SU-DHL-6 (cell line): Measurements from ENCODE around the gene KLHL24.
"Not testable (repeated sequence)": the region's sequence is repeated elsewhere in the genome, so short reads cannot be mapped to it uniquely, and the experiment has no call there.

Experiments used
- H2AFZ ChIP-seq: fragments of 200-600 bp; sonication (generic); 2 replicates; pipeline ENCODE4 v1.6.1; 2014; ENCODE audit warnings: low read depth, mild to moderate bottlenecking, moderate library complexity, mixed read lengths, antibody characterized with exemption, low read length; ENCODE audit not compliant: severe bottlenecking
- H3F3A ChIP-seq: fragments of 200-600 bp; shearing (Covaris generic); 2 replicates; pipeline ENCODE4 v1.6.0; 2016; ENCODE audit warnings: antibody characterized with exemption, mild to moderate bottlenecking; ENCODE audit not compliant: insufficient read depth
- H3K27ac ChIP-seq: fragments of 200-600 bp; sonication (generic); 2 replicates; pipeline ENCODE4 v1.5.1; 2016; ENCODE audit warnings: low read depth, mild to moderate bottlenecking, low read length, moderate library complexity, mixed read lengths
- H3K27me3 ChIP-seq: fragments of 200-600 bp; sonication (generic), shearing (Covaris generic); 2 replicates; pipeline ENCODE4 v1.6.0; 2014; ENCODE audit warnings: mild to moderate bottlenecking, low read length
- H3K36me3 ChIP-seq: fragments of 200-600 bp; sonication (generic); 2 replicates; pipeline ENCODE4 v1.6.1; 2014; ENCODE audit warnings: mild to moderate bottlenecking, low read length, mixed read lengths
- H3K4me2 ChIP-seq: fragments of 300-600, 200-600 bp; shearing (Covaris generic), sonication (generic); 2 replicates; pipeline ENCODE4 v1.6.0; 2014; ENCODE audit warnings: low read length, low read depth, mild to moderate bottlenecking; ENCODE audit not compliant: poor library complexity, severe bottlenecking
- H3K4me3 ChIP-seq: fragments of 200-600 bp; sonication (generic); 2 replicates; pipeline ENCODE4 v1.5.1; 2014; ENCODE audit warnings: antibody characterized with exemption, low read length, mild to moderate bottlenecking, mixed read lengths; ENCODE audit not compliant: insufficient read depth, poor library complexity, severe bottlenecking
- H3K79me2 ChIP-seq: fragments of 200-600 bp; sonication (generic); 2 replicates; pipeline ENCODE4 v1.6.1; 2014; ENCODE audit warnings: mild to moderate bottlenecking, low read length, moderate library complexity; ENCODE audit not compliant: insufficient read depth
- H3K9ac ChIP-seq: fragments of 200-600 bp; sonication (generic); 2 replicates; pipeline ENCODE4 v1.7.0; 2014; ENCODE audit warnings: mild to moderate bottlenecking, low read length
- H3K9me2 ChIP-seq: fragments of 200-600 bp; sonication (generic); replicated peaks from 2 replicates; pipeline ENCODE4 v1.6.1; 2014; ENCODE audit warnings: low read length; ENCODE audit not compliant: insufficient read depth
- H3K9me3 ChIP-seq: fragments of 200-600 bp; sonication (generic); 2 replicates; pipeline ENCODE4 v1.6.1; 2014; ENCODE audit warnings: low read length, mixed read lengths; ENCODE audit not compliant: insufficient read depth
- H4K20me1 ChIP-seq: fragments of 200-600 bp; sonication (generic); 2 replicates; pipeline ENCODE4 v1.6.1; 2014; ENCODE audit warnings: low read depth, mild to moderate bottlenecking, antibody characterized with exemption, low read length, moderate library complexity, mixed read lengths
- CTCF ChIP-seq: fragments of 200-600 bp; sonication (generic); IDR thresholded peaks from one replicate; pipeline ENCODE4 v1.5.1; 2017; ENCODE audit warnings: antibody characterized with exemption, mild to moderate bottlenecking, low read length, moderate library complexity; ENCODE audit not compliant: insufficient read depth, poor library complexity, severe bottlenecking
- EZH2phosphoT487 ChIP-seq: fragments of 200-600 bp; sonication (generic), shearing (Covaris generic); conservative IDR thresholded peaks from 2 replicates; pipeline ENCODE4 v1.6.1; 2018; ENCODE audit warnings: mild to moderate bottlenecking, antibody characterized with exemption, low read length, moderate library complexity, mixed read lengths

Gene KLHL24

GRCh38 chr3:183594636-183595035 is 40.8 kb upstream of the KLHL24 start:
- TF ChIP-seq EZH2phosphoT487 (no peak), CTCF (no peak)
- no peaks in the 10 kb centered on the region for H3K27me3 ChIP-seq
- no peaks in the 10 kb centered on the region for H3K9me2 ChIP-seq
- H3K79me2 ChIP-seq: no peaks in the 10 kb centered on the region
- H3K4me3 ChIP-seq: no peak overlapping the region
- no peak overlapping the region for H2AFZ ChIP-seq
- no peaks in the 10 kb centered on the region for H4K20me1 ChIP-seq
- no peak overlapping the region for H3K9ac ChIP-seq
- 0 out of 2 replicates have a peak, but pooled peaks cover 4% of the 10 kb centered on the region for H3K9me3 ChIP-seq
- H3K4me2 ChIP-seq: no peak overlapping the region
- peaks cover 3% of the 10 kb centered on the region; the same call in 1 of the 2 replicates for H3K36me3 ChIP-seq
- no peak overlapping the region for H3K27ac ChIP-seq
- no peaks in the 10 kb centered on the region for H3F3A ChIP-seq

GRCh38 chr3:183597959-183598358 is 37.5 kb upstream of the KLHL24 start:
- H3K9ac ChIP-seq: no peak overlapping the region
- H3K36me3 ChIP-seq: peaks cover 3% of the 10 kb centered on the region; the same call in 1 of the 2 replicates
- H3K9me3 ChIP-seq: 0 out of 2 replicates have a peak, but pooled peaks cover 4% of the 10 kb centered on the region
- no peak overlapping the region for H2AFZ ChIP-seq
- no peak overlapping the region for H3K4me3 ChIP-seq
- H4K20me1 ChIP-seq: no peaks in the 10 kb centered on the region
- H3K9me2 ChIP-seq: no peaks in the 10 kb centered on the region
- H3F3A ChIP-seq: no peaks in the 10 kb centered on the region
- H3K4me2 ChIP-seq: no peak overlapping the region
- H3K27me3 ChIP-seq: no peaks in the 10 kb centered on the region
- TF ChIP-seq EZH2phosphoT487: no peak
- TF ChIP-seq CTCF: no peak
- no peak overlapping the region for H3K27ac ChIP-seq
- no peaks in the 10 kb centered on the region for H3K79me2 ChIP-seq

- not testable (repeated sequence) for H3K27me3 ChIP-seq, H2AFZ ChIP-seq, H3K36me3 ChIP-seq, H3K9ac ChIP-seq, H3F3A ChIP-seq, H3K9me2 ChIP-seq, H3K4me2 ChIP-seq, H3K9me3 ChIP-seq, H3K79me2 ChIP-seq, H3K4me3 ChIP-seq, H3K27ac ChIP-seq, H4K20me1 ChIP-seq
Measured at GRCh38 chr3:183611326-183611725, 24.1 kb upstream of the KLHL24 start.

GRCh38 chr3:183613366-183614285 is 21.8 kb upstream of the KLHL24 start:
- no peak for TF ChIP-seq EZH2phosphoT487
- TF ChIP-seq CTCF: no peak
- H2AFZ ChIP-seq: no peak overlapping the region

More at GRCh38 chr3:183613366-183614285, 21.8 kb upstream of the KLHL24 start:
- H3K4me2 ChIP-seq: no peak overlapping the region
- no peaks in the 10 kb centered on the region for H3F3A ChIP-seq
- no peak overlapping the region for H3K4me3 ChIP-seq
- no peak overlapping the region for H3K9ac ChIP-seq
- H3K9me2 ChIP-seq: no peaks in the 10 kb centered on the region
- no peaks in the 10 kb centered on the region for H3K27me3 ChIP-seq
- H3K27ac ChIP-seq: no peak overlapping the region
- H3K79me2 ChIP-seq: no peaks in the 10 kb centered on the region
- H3K36me3 ChIP-seq: no peaks in the 10 kb centered on the region
- H3K9me3 ChIP-seq: no peaks in the 10 kb centered on the region
- H4K20me1 ChIP-seq: no peaks in the 10 kb centered on the region
